H54 (cell line): ENCODE results near the gene NUDT7.
A peak's percentile ranks its signal among the peaks of the same experiment; 100 is the strongest.

ENCODE experiments used
- DNase-seq: peaks from one replicate; pipeline ENCODE4 v3.0.0; 2011; ENCODE audit warnings: low spot score, mixed read lengths; ENCODE audit not compliant: insufficient read length
- FAIRE-seq: peaks from 3 replicates; lab custom pipeline; 2011; peaks lifted over from hg19 to GRCh38; lab: Jason Lieb, UNC
- POLR2A ChIP-seq: IDR thresholded peaks from 2 replicates; pipeline ENCODE4 v1.6.1; 2011; ENCODE audit warnings: low read depth, mild to moderate bottlenecking, low read length

The NUDT7 gene

GRCh38 chr16:77722309-77723107, at the start of gene NUDT7:
TSS of gene NUDT7 (plus strand) at chr16:77722514. CDS start at chr16:77722583, 69 bp downstream.
- peak; percentile 57; the same call in 1 of the 2 replicates for TF ChIP-seq POLR2A
- FAIRE-seq (peak; percentile 81), DNase-seq (peak; percentile 94)

DNA sequence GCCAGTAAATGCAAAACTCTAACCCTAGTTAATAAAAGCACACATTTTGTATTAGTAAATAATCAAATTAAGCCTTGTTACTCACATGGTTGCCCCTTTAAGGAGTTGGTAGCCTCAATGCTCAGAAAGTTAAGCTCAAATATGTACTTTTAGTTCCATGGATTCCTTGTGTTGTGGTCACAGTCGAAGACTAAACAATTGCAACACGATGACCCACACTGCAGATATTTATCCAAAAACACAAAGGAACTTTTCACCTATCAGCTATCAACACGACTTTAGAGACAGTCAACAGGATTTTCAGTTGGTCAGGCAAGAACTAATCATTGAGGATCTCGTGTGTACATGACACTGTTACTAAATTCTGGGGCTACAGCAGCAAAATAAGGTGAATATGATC, 47.4 kb upstream of the NUDT7 start:
- DNase-seq (no peak), FAIRE-seq (no peak)
- TF ChIP-seq POLR2A = no peak

- DNase-seq (peak; percentile 47), FAIRE-seq (peak; percentile 81)
- TF ChIP-seq POLR2A = no peak
Measured at GRCh38 chr16:77675464-77676324, 46.6 kb upstream of the NUDT7 start.

GRCh38 chr16:77677129-77677528, 45.2 kb upstream of the NUDT7 start:
- FAIRE-seq = no peak

GRCh38 chr16:77679391-77679790, 42.9 kb upstream of the NUDT7 start:
- no peak for TF ChIP-seq POLR2A
- DNase-seq (no peak), FAIRE-seq (no peak)

More at GRCh38 chr16:77677129-77677528, 45.2 kb upstream of the NUDT7 start:
- no peak for TF ChIP-seq POLR2A
- DNase-seq = no peak

DNA sequence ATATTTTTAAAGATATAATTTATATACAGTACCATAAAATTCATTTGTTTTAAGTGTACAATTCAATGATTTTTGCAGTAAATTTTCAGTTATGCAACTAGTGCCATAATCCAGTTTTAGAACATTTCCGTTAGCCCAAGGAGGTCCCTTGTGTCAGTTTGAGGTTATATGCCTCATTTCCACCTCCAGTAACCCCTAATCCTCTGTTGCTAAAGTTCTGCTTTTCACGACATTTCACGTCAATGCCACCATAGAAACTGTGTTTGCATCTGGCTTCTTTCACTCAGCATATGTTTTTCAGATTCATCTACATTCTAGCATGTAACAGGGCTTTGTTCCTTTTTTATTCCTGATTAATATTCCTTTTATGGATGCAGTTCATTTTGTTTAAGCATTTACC, 42.4 kb upstream of the NUDT7 start:
- TF ChIP-seq POLR2A = no peak
- no peak for FAIRE-seq
- DNase-seq = no peak

- TF ChIP-seq POLR2A = no peak
- DNase-seq (no peak), FAIRE-seq (no peak)
Measured at GRCh38 chr16:77680496-77680895, 41.8 kb upstream of the NUDT7 start.

DNA sequence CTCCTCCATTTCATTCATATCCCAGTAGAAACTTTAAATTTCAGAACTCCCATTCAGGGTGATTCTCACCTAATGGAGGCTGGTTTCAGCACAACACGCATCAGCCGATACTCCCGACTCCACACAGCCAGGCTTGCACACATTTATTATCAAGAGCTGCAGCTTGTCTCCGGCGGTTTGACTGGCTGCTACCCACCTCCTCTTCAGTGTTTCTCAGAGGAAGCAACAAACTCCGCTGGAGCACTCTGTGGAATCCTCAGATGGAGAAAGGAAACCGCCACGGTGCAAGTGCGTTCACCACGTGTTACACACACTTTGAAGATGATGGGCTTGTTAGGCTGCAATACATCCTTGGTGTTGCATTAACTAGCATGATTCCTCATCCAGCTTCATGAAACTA, 39.7 kb upstream of the NUDT7 start:
- FAIRE-seq = no peak
- DNase-seq = no peak
- no peak for TF ChIP-seq POLR2A

DNA sequence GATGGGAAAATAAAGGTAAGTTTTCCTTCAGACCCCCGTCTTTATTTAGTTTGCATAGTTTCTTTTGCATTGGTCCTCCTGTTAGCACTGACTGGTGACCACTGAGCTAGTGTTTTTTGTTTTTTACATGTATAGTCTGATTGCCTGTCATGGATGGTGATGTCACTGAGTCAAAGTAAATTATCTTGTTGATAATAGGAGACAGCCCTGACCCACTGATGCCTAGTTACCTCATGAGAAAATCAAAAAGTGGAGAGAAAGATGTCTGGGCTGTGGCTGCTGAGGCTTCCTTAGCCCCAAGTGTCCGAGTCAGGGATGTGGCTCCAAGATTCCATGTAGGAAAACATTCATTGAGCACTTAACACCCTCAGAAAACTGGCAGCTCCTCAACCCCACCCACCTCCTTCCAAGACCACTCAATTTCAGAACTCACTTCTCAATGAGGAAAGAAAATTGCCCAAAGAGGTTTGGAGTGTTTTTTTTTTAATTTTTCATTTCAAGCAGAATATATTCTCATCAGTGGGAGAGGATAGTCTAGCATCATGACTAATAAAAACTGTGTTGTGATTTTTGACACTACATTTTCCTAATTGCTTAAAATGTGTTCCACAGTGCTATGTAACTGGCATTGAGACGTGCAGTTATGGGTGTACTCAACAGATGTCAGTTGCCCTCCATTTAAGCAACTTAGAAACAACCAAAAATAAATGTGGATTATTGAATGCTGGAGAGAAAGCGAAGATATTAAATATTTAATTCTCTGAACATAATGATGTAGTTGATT, 38.7 kb upstream of the NUDT7 start:
- no peak for TF ChIP-seq POLR2A
- no peak for FAIRE-seq
- DNase-seq = no peak

- DNase-seq (no peak), FAIRE-seq (no peak)
- no peak for TF ChIP-seq POLR2A
Measured at GRCh38 chr16:77684181-77684526, 38.2 kb upstream of the NUDT7 start.

GRCh38 chr16:77686385-77686784, 35.9 kb upstream of the NUDT7 start:
- TF ChIP-seq POLR2A = no peak
- FAIRE-seq (no peak), DNase-seq (no peak)

- FAIRE-seq = no peak
- DNase-seq = no peak
Measured at GRCh38 chr16:77689971-77690370, 32.3 kb upstream of the NUDT7 start.

DNA sequence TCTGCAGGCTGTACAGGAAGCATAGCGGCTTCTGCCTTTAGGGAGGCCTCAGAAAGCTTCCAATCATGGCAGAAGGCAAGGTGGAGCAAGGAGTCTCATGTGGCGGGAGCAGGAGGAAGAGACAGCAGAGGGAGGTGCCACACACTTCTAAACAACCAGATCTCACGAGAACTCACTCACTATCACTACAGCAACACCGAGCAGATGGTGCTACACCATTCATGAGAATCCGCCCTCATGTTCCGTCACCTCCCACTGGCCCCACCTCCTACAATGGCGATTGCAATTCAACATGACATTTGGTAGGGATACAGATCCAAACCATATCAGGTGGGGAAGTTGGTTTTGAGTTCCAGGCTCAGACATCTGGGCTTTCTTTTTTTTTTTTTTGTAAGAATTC, 31.9 kb upstream of the NUDT7 start:
- FAIRE-seq (no peak), DNase-seq (no peak)
- TF ChIP-seq POLR2A = no peak

More at GRCh38 chr16:77689971-77690370, 32.3 kb upstream of the NUDT7 start:
- no peak for TF ChIP-seq POLR2A
